ENCODE measurements around the gene FCN2. TPM values are rescaled to one million over a fixed set of nuclear protein-coding genes. Genes with fewer than 3 reads are reported as not detected.

The FCN2 gene
- total RNA-seq, 1 donor from 2014 or later: not detected

DNA sequence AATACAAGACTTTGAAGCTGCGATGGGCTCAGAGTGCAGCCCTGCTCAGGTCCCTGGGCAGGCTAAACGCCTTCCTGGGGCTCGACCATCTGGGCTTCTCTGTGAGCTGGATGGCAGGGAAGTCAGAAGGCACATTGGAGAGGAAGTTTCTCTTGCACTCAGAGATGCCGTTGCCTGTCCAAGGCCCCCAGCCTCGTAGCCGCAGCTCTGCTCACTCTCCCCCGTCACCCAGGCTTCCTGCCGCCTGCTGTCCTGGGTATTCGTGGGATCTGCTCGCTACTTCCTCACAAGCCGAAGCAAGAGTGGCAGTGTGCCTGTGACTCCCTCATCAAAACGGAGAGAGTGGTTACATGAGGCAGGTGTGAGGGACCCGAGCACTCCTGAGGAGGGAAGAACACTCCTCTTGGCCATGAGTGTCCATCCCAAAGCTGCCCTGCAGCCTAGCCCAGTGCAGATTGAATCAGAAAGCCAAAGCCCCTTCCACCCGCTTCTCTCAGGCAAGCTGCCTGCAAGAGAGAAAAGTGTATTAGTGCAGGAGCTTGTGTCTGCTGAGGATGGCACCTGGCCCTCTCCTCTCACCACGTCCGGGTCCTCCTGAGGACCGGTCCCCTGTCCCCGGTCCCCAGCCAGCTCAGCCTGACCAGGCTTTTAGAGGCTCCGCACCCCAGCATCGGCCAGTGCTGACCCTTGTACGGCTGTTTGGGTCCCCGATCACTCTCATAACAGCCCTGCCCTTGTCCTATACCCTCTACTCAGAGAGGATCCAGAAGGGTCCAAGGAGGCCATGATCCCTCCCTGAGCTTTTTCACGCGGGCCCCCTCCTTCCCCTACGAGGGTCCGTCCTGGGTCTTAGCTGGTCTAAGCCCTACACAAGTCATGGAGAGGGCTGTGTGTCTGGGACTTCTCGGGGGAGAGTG, 7.3 kb downstream of the FCN2 start:
- Mint-ChIP-seq H3K4me3 (ENCODE audit: unreplicated experiment) (no peak overlapping the region), H3K27ac (ENCODE audit: unreplicated experiment) (no peak overlapping the region), H3K4me1 (ENCODE audit: unreplicated experiment) (peaks cover 2% of the 10 kb centered on the region), H3K27me3 (ENCODE audit: unreplicated experiment) (peaks cover 5% of the 10 kb centered on the region), H3K9me3 (ENCODE audit: unreplicated experiment) (no peaks in the 10 kb centered on the region), H3K36me3 (ENCODE audit: low read depth, unreplicated experiment) (no peaks in the 10 kb centered on the region)
- TF ChIP-seq, protein P1, sequence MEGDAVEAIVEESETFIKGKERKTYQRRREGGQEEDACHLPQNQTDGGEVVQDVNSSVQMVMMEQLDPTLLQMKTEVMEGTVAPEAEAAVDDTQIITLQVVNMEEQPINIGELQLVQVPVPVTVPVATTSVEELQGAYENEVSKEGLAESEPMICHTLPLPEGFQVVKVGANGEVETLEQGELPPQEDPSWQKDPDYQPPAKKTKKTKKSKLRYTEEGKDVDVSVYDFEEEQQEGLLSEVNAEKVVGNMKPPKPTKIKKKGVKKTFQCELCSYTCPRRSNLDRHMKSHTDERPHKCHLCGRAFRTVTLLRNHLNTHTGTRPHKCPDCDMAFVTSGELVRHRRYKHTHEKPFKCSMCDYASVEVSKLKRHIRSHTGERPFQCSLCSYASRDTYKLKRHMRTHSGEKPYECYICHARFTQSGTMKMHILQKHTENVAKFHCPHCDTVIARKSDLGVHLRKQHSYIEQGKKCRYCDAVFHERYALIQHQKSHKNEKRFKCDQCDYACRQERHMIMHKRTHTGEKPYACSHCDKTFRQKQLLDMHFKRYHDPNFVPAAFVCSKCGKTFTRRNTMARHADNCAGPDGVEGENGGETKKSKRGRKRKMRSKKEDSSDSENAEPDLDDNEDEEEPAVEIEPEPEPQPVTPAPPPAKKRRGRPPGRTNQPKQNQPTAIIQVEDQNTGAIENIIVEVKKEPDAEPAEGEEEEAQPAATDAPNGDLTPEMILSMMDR (IDR thresholded peaks at IDR 0.05; ENCODE audit: unreplicated experiment): no peak
- no peak for DNase-seq (ENCODE audit: low spot score)

DNA sequence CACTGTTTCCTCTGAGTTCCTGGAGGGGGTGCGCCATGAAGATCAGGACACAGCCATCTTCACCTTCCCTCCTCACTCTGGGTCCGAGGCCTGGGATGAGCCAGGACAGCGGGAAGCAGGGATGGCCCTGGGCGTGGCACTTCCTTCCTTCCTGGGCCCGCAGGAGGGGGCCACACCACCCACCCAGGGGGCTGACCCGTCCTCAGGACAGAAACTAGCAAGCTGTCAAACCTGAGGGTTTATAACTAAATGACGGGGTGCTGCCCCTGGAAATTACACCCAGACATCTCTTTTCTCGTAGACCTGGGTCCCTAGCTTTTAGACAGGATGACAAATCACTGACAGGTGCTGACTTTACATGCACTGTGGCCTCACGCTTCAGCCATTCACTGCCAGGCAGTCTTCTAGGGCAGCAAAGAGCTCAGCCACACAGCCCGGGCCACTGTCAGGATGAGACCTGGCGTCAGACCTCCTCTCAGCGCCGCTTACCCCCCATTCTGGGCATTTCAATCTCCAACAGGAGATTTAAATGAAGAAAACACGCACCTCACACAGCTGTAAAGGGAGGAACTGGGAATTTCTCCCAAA, 8.1 kb downstream of the FCN2 start:
- Mint-ChIP-seq H3K4me3 (ENCODE audit: unreplicated experiment) (no peak overlapping the region), H3K9me3 (ENCODE audit: unreplicated experiment) (no peaks in the 10 kb centered on the region), H3K27ac (ENCODE audit: unreplicated experiment) (no peak overlapping the region), H3K4me1 (ENCODE audit: unreplicated experiment) (peaks cover 2% of the 10 kb centered on the region), H3K36me3 (ENCODE audit: low read depth, unreplicated experiment) (no peaks in the 10 kb centered on the region), H3K27me3 (ENCODE audit: unreplicated experiment) (peaks cover 5% of the 10 kb centered on the region)
- TF ChIP-seq, protein P1 (IDR thresholded peaks at IDR 0.05; ENCODE audit: unreplicated experiment): no peak
- no peak for DNase-seq (ENCODE audit: low spot score)

DNA sequence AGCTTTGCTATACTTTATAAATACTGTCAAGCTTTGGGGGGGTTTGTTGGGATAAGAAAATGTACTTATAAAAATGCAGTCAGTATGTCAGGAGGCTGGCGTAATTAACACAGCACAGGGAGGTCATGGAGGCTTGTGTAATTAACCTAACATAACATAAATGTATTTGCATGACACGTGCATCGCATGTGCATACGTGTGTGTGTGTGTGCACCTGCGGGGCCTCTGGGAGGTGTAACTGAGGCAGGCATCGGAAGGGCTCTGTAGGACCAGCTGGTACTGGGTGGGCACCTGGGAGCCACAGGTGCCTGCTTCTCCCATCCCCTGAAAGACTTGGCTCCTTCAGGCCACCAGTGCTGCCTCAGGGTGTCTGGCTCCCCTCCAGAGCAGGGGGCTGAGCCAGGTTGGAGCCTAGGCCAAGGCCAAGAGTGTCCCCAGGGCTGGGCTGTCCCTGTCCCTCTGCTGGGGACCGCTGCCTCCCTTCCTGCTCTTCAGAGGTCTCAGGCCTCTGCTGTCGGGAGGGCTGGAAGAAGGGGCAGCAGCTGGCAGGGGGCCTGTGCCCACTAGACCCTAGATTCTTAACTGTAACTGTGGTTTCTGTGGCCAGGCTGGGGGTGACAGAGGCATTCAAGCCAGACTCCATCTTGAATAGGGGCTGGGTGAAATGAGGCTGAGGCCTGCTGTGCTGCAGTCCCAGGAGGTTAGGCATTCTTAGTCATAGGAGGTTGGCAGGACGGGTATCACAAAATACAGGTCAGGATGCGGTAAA, 9.0 kb downstream of the FCN2 start:
- H3K36me3 Mint-ChIP-seq (ENCODE audit: low read depth, unreplicated experiment): no peaks in the 10 kb centered on the region
- H3K4me3 Mint-ChIP-seq (ENCODE audit: unreplicated experiment): no peak overlapping the region
- TF ChIP-seq, protein P1 (IDR thresholded peaks at IDR 0.05; ENCODE audit: unreplicated experiment): no peak
- peaks cover 2% of the 10 kb centered on the region for H3K4me1 Mint-ChIP-seq (ENCODE audit: unreplicated experiment)
- H3K27ac Mint-ChIP-seq (ENCODE audit: unreplicated experiment): no peak overlapping the region
- peaks cover 5% of the 10 kb centered on the region for H3K27me3 Mint-ChIP-seq (ENCODE audit: unreplicated experiment)
- H3K9me3 Mint-ChIP-seq (ENCODE audit: unreplicated experiment): no peaks in the 10 kb centered on the region
- no peak for DNase-seq (ENCODE audit: low spot score)

DNA sequence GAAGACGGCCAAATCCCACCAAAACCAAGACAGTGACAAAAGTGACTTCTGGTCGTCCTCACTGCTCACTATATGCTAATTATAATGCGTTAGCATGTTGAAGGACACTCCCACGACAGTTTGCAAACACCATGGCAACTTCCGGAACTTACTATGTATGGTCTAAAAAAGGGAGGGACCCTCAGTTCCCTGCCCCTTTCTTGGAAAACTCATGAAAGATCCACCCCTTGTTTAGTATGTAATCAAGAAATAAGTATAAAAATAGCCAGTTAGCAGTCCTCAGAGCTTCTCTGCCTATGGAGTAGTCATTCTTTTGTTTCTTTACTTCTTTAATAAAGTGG, 9.5 kb downstream of the FCN2 start:
- Mint-ChIP-seq H3K4me3 (ENCODE audit: unreplicated experiment) (no peak overlapping the region), H3K36me3 (ENCODE audit: low read depth, unreplicated experiment) (peaks cover 2% of the 10 kb centered on the region), H3K27me3 (ENCODE audit: unreplicated experiment) (peaks cover 5% of the 10 kb centered on the region)

More for the DNA sequence above, 9.5 kb downstream of the FCN2 start:
- H3K4me1 Mint-ChIP-seq (ENCODE audit: unreplicated experiment): peaks cover 2% of the 10 kb centered on the region
- peaks cover 3% of the 10 kb centered on the region for H3K9me3 Mint-ChIP-seq (ENCODE audit: unreplicated experiment)
- no peak overlapping the region for H3K27ac Mint-ChIP-seq (ENCODE audit: unreplicated experiment)
- DNase-seq (ENCODE audit: low spot score): no peak
- TF ChIP-seq, protein P1 (IDR thresholded peaks at IDR 0.05; ENCODE audit: unreplicated experiment): no peak
